Heart left ventricle (tissue), 13 donors: ENCODE results near the gene WWC1.

ENCODE experiments used
- POLR2A ChIP-seq, 2 donors: fragments of 450-650 bp; IDR thresholded peaks; one replicate each; pipeline ENCODE4 v1.6.1; 2017; ENCODE audit warnings: antibody characterized with exemption in 2 of 2, mild to moderate bottlenecking in 2 of 2, moderate library complexity in 2 of 2
- TF ChIP-seq, protein P1 (sequence below), 12 donors: fragments of 200-600 bp; sonication (generic) in 4 of 12; IDR thresholded peaks; one replicate each; pipeline versions ENCODE4 v1.5.0 to v1.8.0; 2018 to 2022; ENCODE audit warnings: antibody characterized with exemption in 12 of 12, mild to moderate bottlenecking in 5 of 12
- donor health status: ischemic (EF 13 %, LVEDD 7.1; RV severe dilation, severe dysfunction).
- donor health status: DM: no; HTN: yes; CAD: no.
- donor health status: DM: no; HTN: no; CAD: no.
- donor health status: ischemic (EF 25% LVEDD 6.9; RV normal size, moderate dysfunction).
- donor health status: ischemic (EF 25% LVEDD 5.7; RV mildly dilated, moderate dysfunction).
- donor health status: ischemic (EF 35%, LVEDD 5.7; RV mildly dilated, moderate dysfunction).
- donor health status: nonischemic (EF 11% LVEDD 7.7; RV severe dilation, severe dysfunction).
- donor health status: DM: yes; HTN: yes; CAD: no.
- donor health status: PGD.
- donor health status: ischemic (EF 29% LVEDD 5.4; RV normal size, mild dysfunction).
- donor health status: nonischemic (EF 23%, LVEDD 6.1; RV moderate dilation, normal function).

DNA sequence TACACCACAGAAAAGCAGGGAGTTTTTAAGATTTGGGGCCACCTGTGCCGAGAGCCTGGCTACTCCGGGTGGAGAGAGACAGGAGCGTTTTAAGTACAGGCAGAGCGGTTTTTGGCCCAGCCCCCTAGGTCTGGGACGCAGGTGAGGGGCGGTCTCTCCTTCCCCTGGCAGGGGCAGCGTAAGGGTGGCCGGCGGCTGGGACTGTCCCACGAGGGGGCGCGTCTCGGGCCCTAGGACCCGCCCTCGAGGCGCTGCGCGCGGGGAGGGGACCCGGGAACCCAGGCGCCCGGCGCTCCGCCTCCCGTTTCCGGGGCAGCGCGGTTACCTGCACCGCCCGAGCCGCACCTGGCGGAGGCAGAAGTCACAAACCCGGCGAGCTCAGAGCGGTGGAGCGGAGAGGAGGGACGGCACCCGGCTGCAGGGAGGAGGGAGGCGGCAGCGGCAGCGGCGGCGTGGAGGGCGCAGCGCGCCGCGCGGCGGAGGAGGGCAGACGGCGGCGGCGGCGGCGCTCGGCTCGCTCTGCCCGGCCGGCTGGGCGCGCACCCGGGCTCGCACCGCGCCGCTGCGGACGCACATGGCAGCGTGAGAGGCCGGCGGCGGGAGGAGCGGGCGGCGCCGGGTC lies at the start of gene WWC1:
- TF ChIP-seq POLR2A (IDR thresholded peaks at IDR 0.05), result no peak
- TF ChIP-seq, protein P1, sequence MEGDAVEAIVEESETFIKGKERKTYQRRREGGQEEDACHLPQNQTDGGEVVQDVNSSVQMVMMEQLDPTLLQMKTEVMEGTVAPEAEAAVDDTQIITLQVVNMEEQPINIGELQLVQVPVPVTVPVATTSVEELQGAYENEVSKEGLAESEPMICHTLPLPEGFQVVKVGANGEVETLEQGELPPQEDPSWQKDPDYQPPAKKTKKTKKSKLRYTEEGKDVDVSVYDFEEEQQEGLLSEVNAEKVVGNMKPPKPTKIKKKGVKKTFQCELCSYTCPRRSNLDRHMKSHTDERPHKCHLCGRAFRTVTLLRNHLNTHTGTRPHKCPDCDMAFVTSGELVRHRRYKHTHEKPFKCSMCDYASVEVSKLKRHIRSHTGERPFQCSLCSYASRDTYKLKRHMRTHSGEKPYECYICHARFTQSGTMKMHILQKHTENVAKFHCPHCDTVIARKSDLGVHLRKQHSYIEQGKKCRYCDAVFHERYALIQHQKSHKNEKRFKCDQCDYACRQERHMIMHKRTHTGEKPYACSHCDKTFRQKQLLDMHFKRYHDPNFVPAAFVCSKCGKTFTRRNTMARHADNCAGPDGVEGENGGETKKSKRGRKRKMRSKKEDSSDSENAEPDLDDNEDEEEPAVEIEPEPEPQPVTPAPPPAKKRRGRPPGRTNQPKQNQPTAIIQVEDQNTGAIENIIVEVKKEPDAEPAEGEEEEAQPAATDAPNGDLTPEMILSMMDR (IDR thresholded peaks at IDR 0.05), result peak in 2 of 12 donors; percentile 8 to 17
